GM23338 (cell line): Measurements from ENCODE around the gene RRP12. TPM values are rescaled to one million over a fixed set of nuclear protein-coding genes. Genes with fewer than 3 reads are reported as not detected.

Source experiments
- ATAC-seq: fragments of 200-7000 bp; cut with Tn5 transposase; 3 replicates; pipeline ENCODE4 v1.9.1; 2020
- DNase-seq: peaks from one replicate; pipeline ENCODE4 v3.0.0-alpha.2; 2015; ENCODE audit warnings: low spot score
- H2AFZ ChIP-seq: fragments of 200-600 bp; sonication (generic); 2 replicates; pipeline ENCODE4 v1.8.0; 2016; ENCODE audit warnings: antibody characterized with exemption, mild to moderate bottlenecking, moderate library complexity
- H3F3A ChIP-seq: fragments of 200-600 bp; sonication (generic); replicated peaks from 2 replicates; pipeline ENCODE4 v1.8.0; 2017; ENCODE audit warnings: antibody characterized with exemption, mixed run types, low read depth
- H3K27ac ChIP-seq: fragments of 200-600 bp; sonication (generic); 2 replicates; pipeline ENCODE4 v1.6.1; 2016; ENCODE audit warnings: low read depth
- H3K27me3 ChIP-seq: fragments of 200-600 bp; sonication (generic); 2 replicates; pipeline ENCODE4 v1.8.0; 2016; ENCODE audit warnings: mild to moderate bottlenecking, mixed run types, moderate library complexity; ENCODE audit not compliant: insufficient read depth
- H3K36me3 ChIP-seq: fragments of 200-600 bp; sonication (generic); 2 replicates; pipeline ENCODE4 v1.8.0; 2016; ENCODE audit warnings: mild to moderate bottlenecking; ENCODE audit not compliant: insufficient read depth
- H3K4me1 ChIP-seq: fragments of 200-600 bp; sonication (generic); 2 replicates; pipeline ENCODE4 v1.8.0; 2016; ENCODE audit warnings: mild to moderate bottlenecking, moderate library complexity; ENCODE audit not compliant: insufficient read depth
- H3K4me2 ChIP-seq: fragments of 200-600 bp; sonication (generic); 2 replicates; pipeline ENCODE4 v1.7.1; 2017; ENCODE audit warnings: mixed run types
- H3K4me3 ChIP-seq: fragments of 200-600 bp; sonication (generic); 2 replicates; pipeline ENCODE4 v1.6.1; 2016; ENCODE audit warnings: mixed run types
- H3K79me2 ChIP-seq: fragments of 200-600 bp; sonication (generic); replicated peaks from 2 replicates; pipeline ENCODE4 v1.8.0; 2017; ENCODE audit warnings: mild to moderate bottlenecking; ENCODE audit not compliant: insufficient read depth
- H3K9me2 ChIP-seq: fragments of 200-600 bp; sonication (generic); 2 replicates; pipeline ENCODE4 v1.8.0; 2017; ENCODE audit not compliant: insufficient read depth
- H4K20me1 ChIP-seq: fragments of 200-600 bp; sonication (generic); replicated peaks from 2 replicates; pipeline ENCODE4 v1.8.0; 2017; ENCODE audit warnings: mild to moderate bottlenecking; ENCODE audit not compliant: insufficient read depth
- H3K27ac Mint-ChIP-seq: 2 replicates; pipeline ENCODE4 v1.8.0; 2020; ENCODE audit warnings: inconsistent platforms, mild to moderate bottlenecking, moderate library complexity, mixed read lengths
- H3K27me3 Mint-ChIP-seq: 3 replicates; pipeline ENCODE4 v1.8.0; 2022; ENCODE audit warnings: low read depth, mild to moderate bottlenecking, moderate library complexity, mixed read lengths, inconsistent platforms; ENCODE audit not compliant: insufficient read depth, poor library complexity
- H3K36me3 Mint-ChIP-seq: 3 replicates; pipeline ENCODE4 v1.8.0; 2021; ENCODE audit warnings: low read depth, mild to moderate bottlenecking, inconsistent platforms, moderate library complexity, mixed read lengths
- H3K4me1 Mint-ChIP-seq: 3 replicates; pipeline ENCODE4 v1.8.0; 2020; ENCODE audit warnings: mild to moderate bottlenecking, inconsistent platforms, mixed read lengths
- H3K4me3 Mint-ChIP-seq: 3 replicates; pipeline ENCODE4 v1.8.0; 2021; ENCODE audit warnings: moderate library complexity, mild to moderate bottlenecking, inconsistent platforms, mixed read lengths
- H3K9me3 Mint-ChIP-seq: 3 replicates; pipeline ENCODE4 v1.8.0; 2020; ENCODE audit warnings: moderate library complexity, mild to moderate bottlenecking, inconsistent platforms, mixed read lengths
- REST ChIP-seq: IDR thresholded peaks from one replicate; pipeline ENCODE4 v1.6.1; 2018; ENCODE audit warnings: antibody characterized with exemption; ENCODE audit not compliant: unreplicated experiment
- ZNF114 ChIP-seq: fragments of 250-450 bp; sonication (Bioruptor Pico); IDR thresholded peaks from 2 replicates; pipeline ENCODE4 v1.5.0; 2020; ENCODE audit warnings: mild to moderate bottlenecking, moderate library complexity
- ZNF462 ChIP-seq: fragments of 250-450 bp; sonication (Bioruptor Pico); IDR thresholded peaks from 2 replicates; pipeline ENCODE4 v1.5.0; 2020; ENCODE audit warnings: mild to moderate bottlenecking, moderate library complexity
- polyA plus RNA-seq: library from polyadenylated mRNA; unstranded; fragments of >200 nt; fragmentation: Nextera tagmentation; extraction: Ambion mirVana; gene quantifications from 2 replicates; pipeline ENCODE4 v1.2.1, GENCODE V29; 2016
- total RNA-seq: library from RNA; depleted of rRNA; stranded (reverse); fragments of >200 nt; shearing (Covaris generic); gene quantifications from 2 replicates; pipeline ENCODE4 v1.2.3, GENCODE V29; 2014

The RRP12 gene
- total and polyA plus RNA-seq, 2 experiments from 2014 or later, result 53.4 to 62.6 TPM

GRCh38 chr10:97323501-97323900 is 77.6 kb downstream of the RRP12 start (continued):
- TF ChIP-seq ZNF462 (CRISPR knock-in tag), result no peak

GRCh38 chr10:97321804-97322190 is 79.3 kb downstream of the RRP12 start:
- TF ChIP-seq REST (no peak), ZNF114 (CRISPR knock-in tag) (no peak), ZNF462 (CRISPR knock-in tag) (no peak)
- H3K27me3 Mint-ChIP-seq, result peaks cover 44% of the 10 kb centered on the region
- peak overlapping the region; percentile 96 for H3K4me2 ChIP-seq

More at GRCh38 chr10:97321804-97322190, 79.3 kb downstream of the RRP12 start:
- Histone ChIP-seq H3K27ac (no peak overlapping the region), H4K20me1 (no peaks in the 10 kb centered on the region; the same call in 1 of the 2 replicates), H3K9me2 (no peaks in the 10 kb centered on the region), H3K27me3 (peaks cover 28% of the 10 kb centered on the region), H3K36me3 (no peaks in the 10 kb centered on the region), H2AFZ (no peak overlapping the region), H3F3A (peaks cover 17% of the 10 kb centered on the region), H3K79me2 (no peaks in the 10 kb centered on the region), H3K4me1 (peaks cover 29% of the 10 kb centered on the region), H3K4me3 (peak overlapping the region; percentile 86)
- ATAC-seq (no peak), DNase-seq (peak; percentile 62)
- Mint-ChIP-seq H3K27ac (no peak overlapping the region), H3K36me3 (no peaks in the 10 kb centered on the region), H3K4me3 (peak overlapping the region; percentile 78), H3K4me1 (peaks cover 31% of the 10 kb centered on the region), H3K9me3 (no peaks in the 10 kb centered on the region)
